ENCODE results near the gene ZC3H7B.

Gene ZC3H7B

GRCh38 chr22:41366323-41367029 lies 65.2 kb downstream of the ZC3H7B start:
- TF ChIP-seq EZH2 (IDR thresholded peaks at IDR 0.05; ENCODE audit: borderline replicate concordance, low read length) (no peak), CTCF (IDR thresholded peaks at IDR 0.05; ENCODE audit: low read length) (no peak)
- H3K27ac ChIP-seq (ENCODE audit: low read depth, low read length, poor library complexity, severe bottlenecking) = no peak overlapping the region
- peak overlapping the region; percentile 25; the same call in 1 of the 2 replicates for H3K4me2 ChIP-seq (ENCODE audit: low read length)

GRCh38 chr22:41367039-41367679 lies 65.8 kb downstream of the ZC3H7B start:
- Histone ChIP-seq H3K4me2 (ENCODE audit: low read length) (peak overlapping the region; percentile 25; the same call in 1 of the 2 replicates), H2AFZ (ENCODE audit: low read length) (no peak overlapping the region), H3K9ac (ENCODE audit: low read length) (no peak overlapping the region)

More at GRCh38 chr22:41366323-41367029, 65.2 kb downstream of the ZC3H7B start:
- Histone ChIP-seq H3K79me2 (ENCODE audit: insufficient read depth, low read length) (no peaks in the 10 kb centered on the region), H3K27me3 (ENCODE audit: insufficient read depth, low read length) (no peaks in the 10 kb centered on the region; the same call in 1 of the 2 replicates), H4K20me1 (ENCODE audit: insufficient read depth, low read length) (no peaks in the 10 kb centered on the region), H3K9me3 (ENCODE audit: low read length) (no peaks in the 10 kb centered on the region), H3K4me1 (ENCODE audit: insufficient read depth, low read length, severe bottlenecking) (peaks cover 13% of the 10 kb centered on the region), H3F3A (ENCODE audit: insufficient read depth, low read length) (no peaks in the 10 kb centered on the region), H3K36me3 (ENCODE audit: insufficient read depth, low read length) (no peaks in the 10 kb centered on the region; the same call in 1 of the 2 replicates), H3K4me3 (ENCODE audit: low read depth, low read length, poor library complexity, severe bottlenecking) (no peak overlapping the region), H3K9ac (ENCODE audit: low read length) (no peak overlapping the region), H2AFZ (ENCODE audit: low read length) (no peak overlapping the region), H3K9me2 (ENCODE audit: low read depth, low read length) (no peaks in the 10 kb centered on the region)

More at GRCh38 chr22:41367039-41367679, 65.8 kb downstream of the ZC3H7B start:
- H3K79me2 ChIP-seq (ENCODE audit: insufficient read depth, low read length) = no peaks in the 10 kb centered on the region
- no peaks in the 10 kb centered on the region; the same call in 1 of the 2 replicates for H3K27me3 ChIP-seq (ENCODE audit: insufficient read depth, low read length)
- TF ChIP-seq CTCF (IDR thresholded peaks at IDR 0.05; ENCODE audit: low read length) = no peak
- H3K4me1 ChIP-seq (ENCODE audit: insufficient read depth, low read length, severe bottlenecking) = peaks cover 13% of the 10 kb centered on the region
- H4K20me1 ChIP-seq (ENCODE audit: insufficient read depth, low read length) = no peaks in the 10 kb centered on the region
- no peak overlapping the region for H3K4me3 ChIP-seq (ENCODE audit: low read depth, low read length, poor library complexity, severe bottlenecking)
- no peak overlapping the region for H3K27ac ChIP-seq (ENCODE audit: low read depth, low read length, poor library complexity, severe bottlenecking)
- H3K36me3 ChIP-seq (ENCODE audit: insufficient read depth, low read length) = no peaks in the 10 kb centered on the region
- H3K9me2 ChIP-seq (ENCODE audit: low read depth, low read length) = no peaks in the 10 kb centered on the region
- H3K9me3 ChIP-seq (ENCODE audit: low read length) = no peaks in the 10 kb centered on the region
- H3F3A ChIP-seq (ENCODE audit: insufficient read depth, low read length) = no peaks in the 10 kb centered on the region

All from OCI-LY1 (cell line).